Measurements from ENCODE around the gene MYO5C. TPM values are rescaled to one million over a fixed set of nuclear protein-coding genes. Genes with fewer than 3 reads are reported as not detected.

Gene MYO5C
- total RNA-seq, 1 donor from 2014 or later: 4.5 TPM

- no peaks in the 10 kb centered on the region for H3K9me3 ChIP-seq (ENCODE audit: insufficient read depth, low read depth, low read length)
- FAIRE-seq: no peak
- no peaks in the 10 kb centered on the region for H3K79me2 ChIP-seq (ENCODE audit: insufficient read depth, low read length)
- peaks cover 2% of the 10 kb centered on the region for H3K27me3 ChIP-seq (ENCODE audit: insufficient read depth, low read length)
- Mint-ChIP-seq H3K36me3 (ENCODE audit: low read depth, unreplicated experiment) (no peaks in the 10 kb centered on the region), H3K4me3 (ENCODE audit: unreplicated experiment) (peak overlapping the region; percentile 6), H3K9me3 (ENCODE audit: unreplicated experiment) (no peaks in the 10 kb centered on the region), H3K4me1 (ENCODE audit: low read depth, unreplicated experiment) (peaks cover 14% of the 10 kb centered on the region), H3K27me3 (ENCODE audit: low read depth, unreplicated experiment) (no peaks in the 10 kb centered on the region), H3K27ac (ENCODE audit: unreplicated experiment) (peak overlapping the region; percentile 69)
- H3K4me3 ChIP-seq (ENCODE audit: insufficient read depth, low read depth, low read length): no peak overlapping the region
- H3K27ac ChIP-seq (ENCODE audit: low read depth, low read length): no peak overlapping the region
- H3K4me1 ChIP-seq (ENCODE audit: insufficient read depth, low read length): no peaks in the 10 kb centered on the region
- H3K36me3 ChIP-seq (ENCODE audit: insufficient read depth, low read length): no peaks in the 10 kb centered on the region
- peak overlapping the region; percentile 16 for H3K4me2 ChIP-seq (ENCODE audit: low read length)
- no peaks in the 10 kb centered on the region for H4K20me1 ChIP-seq (ENCODE audit: insufficient read depth, low read length)
- no peak overlapping the region for H2AFZ ChIP-seq (ENCODE audit: low read depth, low read length)
- DNase-seq (ENCODE audit: low read depth): no peak
- no peak overlapping the region for H3K9ac ChIP-seq (ENCODE audit: low read length)
- TF ChIP-seq CTCF (IDR thresholded peaks at IDR 0.05; ENCODE audit: insufficient read depth, low read depth, low read length): no peak
- no peak for TF ChIP-seq EZH2 (IDR thresholded peaks at IDR 0.05; ENCODE audit: insufficient read depth, low read length)
These were observed 62.2 kb downstream of the MYO5C start for GRCh38 chr15:52233405-52233804.

- Histone ChIP-seq H3K4me2 (ENCODE audit: low read length) (no peak overlapping the region), H4K20me1 (ENCODE audit: insufficient read depth, low read length) (no peaks in the 10 kb centered on the region), H3K9me3 (ENCODE audit: insufficient read depth, low read depth, low read length) (no peaks in the 10 kb centered on the region), H3K27ac (ENCODE audit: low read depth, low read length) (no peak overlapping the region), H3K4me3 (ENCODE audit: insufficient read depth, low read depth, low read length) (no peak overlapping the region), H3K79me2 (ENCODE audit: insufficient read depth, low read length) (no peaks in the 10 kb centered on the region), H3K4me1 (ENCODE audit: insufficient read depth, low read length) (no peaks in the 10 kb centered on the region), H2AFZ (ENCODE audit: low read depth, low read length) (no peak overlapping the region), H3K27me3 (ENCODE audit: insufficient read depth, low read length) (peaks cover 2% of the 10 kb centered on the region), H3K9ac (ENCODE audit: low read length) (no peak overlapping the region), H3K36me3 (ENCODE audit: insufficient read depth, low read length) (no peaks in the 10 kb centered on the region)
- Mint-ChIP-seq H3K36me3 (ENCODE audit: low read depth, unreplicated experiment) (no peaks in the 10 kb centered on the region), H3K4me1 (ENCODE audit: low read depth, unreplicated experiment) (peaks cover 20% of the 10 kb centered on the region), H3K27ac (ENCODE audit: unreplicated experiment) (peak overlapping the region; percentile 28), H3K9me3 (ENCODE audit: unreplicated experiment) (no peaks in the 10 kb centered on the region), H3K27me3 (ENCODE audit: low read depth, unreplicated experiment) (no peaks in the 10 kb centered on the region), H3K4me3 (ENCODE audit: unreplicated experiment) (no peak overlapping the region)
- FAIRE-seq (no peak), DNase-seq (ENCODE audit: low read depth) (no peak)
- no peak for TF ChIP-seq CTCF (IDR thresholded peaks at IDR 0.05; ENCODE audit: insufficient read depth, low read depth, low read length)
These were observed 63.3 kb downstream of the MYO5C start for GRCh38 chr15:52232327-52232726.

GRCh38 chr15:52230073-52230472 lies 65.5 kb downstream of the MYO5C start:
- H3K27me3 ChIP-seq (ENCODE audit: insufficient read depth, low read length): peaks cover 2% of the 10 kb centered on the region
- no peaks in the 10 kb centered on the region for H3K27me3 Mint-ChIP-seq (ENCODE audit: low read depth, unreplicated experiment)
- no peak for TF ChIP-seq CTCF (IDR thresholded peaks at IDR 0.05; ENCODE audit: insufficient read depth, low read depth, low read length)
- no peak for TF ChIP-seq EZH2 (IDR thresholded peaks at IDR 0.05; ENCODE audit: insufficient read depth, low read length)
- no peaks in the 10 kb centered on the region for H3K79me2 ChIP-seq (ENCODE audit: insufficient read depth, low read length)
- no peak overlapping the region for H3K27ac Mint-ChIP-seq (ENCODE audit: unreplicated experiment)
- H3K4me3 Mint-ChIP-seq (ENCODE audit: unreplicated experiment): no peak overlapping the region
- no peak overlapping the region for H3K4me3 ChIP-seq (ENCODE audit: insufficient read depth, low read depth, low read length)
- FAIRE-seq: no peak
- H3K9ac ChIP-seq (ENCODE audit: low read length): no peak overlapping the region
- no peak overlapping the region for H3K4me2 ChIP-seq (ENCODE audit: low read length)
- H3K27ac ChIP-seq (ENCODE audit: low read depth, low read length): no peak overlapping the region
- H3K9me3 ChIP-seq (ENCODE audit: insufficient read depth, low read depth, low read length): no peaks in the 10 kb centered on the region
- DNase-seq (ENCODE audit: low read depth): no peak
- no peaks in the 10 kb centered on the region for H3K9me3 Mint-ChIP-seq (ENCODE audit: unreplicated experiment)
- H3K4me1 ChIP-seq (ENCODE audit: insufficient read depth, low read length): no peaks in the 10 kb centered on the region
- H4K20me1 ChIP-seq (ENCODE audit: insufficient read depth, low read length): no peaks in the 10 kb centered on the region
- H3K36me3 ChIP-seq (ENCODE audit: insufficient read depth, low read length): no peaks in the 10 kb centered on the region
- H3K36me3 Mint-ChIP-seq (ENCODE audit: low read depth, unreplicated experiment): no peaks in the 10 kb centered on the region
- H3K4me1 Mint-ChIP-seq (ENCODE audit: low read depth, unreplicated experiment): peaks cover 21% of the 10 kb centered on the region
- no peak overlapping the region for H2AFZ ChIP-seq (ENCODE audit: low read depth, low read length)

All from astrocyte (in vitro differentiated cells and primary cell).